WTC11 (cell line): ENCODE data around the gene ST6GAL1.

ENCODE experiments used
- ATF6 ChIP-seq: sonication (generic); formaldehyde crosslinking; IDR thresholded peaks from 2 replicates; pipeline ENCODE4 v1.8.1; 2023; ENCODE audit warnings: mild to moderate bottlenecking, missing genetic modification reagents
- CTCF ChIP-seq: fragments of 200-600 bp; IDR thresholded peaks from 2 replicates; pipeline ENCODE4 v1.8.0; 2022; ENCODE audit warnings: antibody characterized with exemption
- ELF4 ChIP-seq: sonication (generic); formaldehyde crosslinking; IDR thresholded peaks from 2 replicates; pipeline ENCODE4 v1.8.1; 2022; ENCODE audit warnings: low read depth, mild to moderate bottlenecking, moderate library complexity, missing genetic modification reagents
- JAZF1 ChIP-seq: fragments of 250-450 bp; sonication (Bioruptor Pico); IDR thresholded peaks from 2 replicates; pipeline ENCODE4 v1.9.0; 2021; ENCODE audit warnings: moderate library complexity, mild to moderate bottlenecking, inconsistent platforms
- NFE2L1 ChIP-seq: sonication (generic); formaldehyde crosslinking; IDR thresholded peaks from 2 replicates; pipeline ENCODE4 v1.8.1; 2023; ENCODE audit warnings: missing genetic modification reagents
- NFYB ChIP-seq: sonication (generic); formaldehyde crosslinking; conservative IDR thresholded peaks from 2 replicates; pipeline ENCODE4 v1.8.0; 2022; ENCODE audit warnings: low read depth, missing genetic modification reagents
- NR3C1 ChIP-seq: sonication (generic); formaldehyde crosslinking; conservative IDR thresholded peaks from 2 replicates; pipeline ENCODE4 v1.8.1; 2023; ENCODE audit warnings: low read depth, mild to moderate bottlenecking, missing genetic modification reagents
- PREB ChIP-seq: sonication (generic); formaldehyde crosslinking; IDR thresholded peaks from 2 replicates; pipeline ENCODE4 v1.8.1; 2022; ENCODE audit warnings: mild to moderate bottlenecking, missing genetic modification reagents, moderate library complexity, borderline replicate concordance
- ZNF138 ChIP-seq: sonication (generic); formaldehyde crosslinking; conservative IDR thresholded peaks from 2 replicates; pipeline ENCODE4 v1.8.1; 2022; ENCODE audit warnings: mild to moderate bottlenecking, moderate library complexity, missing genetic modification reagents
- ZNF232 ChIP-seq: sonication (generic); formaldehyde crosslinking; IDR thresholded peaks from 2 replicates; pipeline ENCODE4 v1.8.0; 2022; ENCODE audit warnings: mild to moderate bottlenecking, missing genetic modification reagents
- ZNF512 ChIP-seq: sonication (generic); formaldehyde crosslinking; IDR thresholded peaks from 2 replicates; pipeline ENCODE4 v1.8.1; 2022; ENCODE audit warnings: missing genetic modification reagents, borderline replicate concordance

- TF ChIP-seq PREB (no peak), CTCF (no peak), ZNF138 (CRISPR knock-in tag) (no peak), ZNF232 (no peak), NFYB (CRISPR knock-in tag) (no peak), ELF4 (CRISPR knock-in tag) (no peak), NFE2L1 (CRISPR knock-in tag) (no peak), ZNF512 (CRISPR knock-in tag) (no peak), JAZF1 (CRISPR knock-in tag) (no peak), ATF6 (CRISPR knock-in tag) (no peak), NR3C1 (CRISPR knock-in tag) (no peak)
These were observed 33.7 kb downstream of the ST6GAL1 start for GRCh38 chr3:186964071-186964470.
